Fibroblast of skin of left biceps (primary cell): Measurements from ENCODE around the gene KIFAP3.
A peak's percentile ranks its signal among the peaks of the same experiment; 100 is the strongest.

Experiments used
- DNase-seq, 2 experiments: peaks; one replicate each; pipeline ENCODE4 v3.0.0-alpha.2; 2013; ENCODE audit warnings: low read depth in 2 of 2

The KIFAP3 gene

DNA sequence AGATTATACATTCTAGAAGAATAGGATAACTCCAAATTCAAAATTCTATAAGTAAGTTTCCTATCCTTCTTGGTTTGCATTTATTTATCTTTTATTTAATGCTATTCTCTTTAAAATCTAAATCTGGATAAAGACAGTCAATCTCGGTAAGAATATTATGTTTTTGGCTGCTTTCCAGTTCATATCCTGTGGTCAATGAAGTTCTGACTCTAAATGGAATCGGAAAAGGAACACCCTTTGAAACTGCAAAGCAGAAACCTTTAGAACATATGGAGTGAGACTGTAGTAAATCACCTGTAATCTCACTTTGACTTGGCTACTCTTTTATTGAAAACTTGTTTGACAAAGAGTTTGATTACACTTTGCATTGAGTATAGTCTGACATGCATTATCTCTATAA is 85.2 kb downstream of the KIFAP3 start:
- no peak for DNase-seq

DNA sequence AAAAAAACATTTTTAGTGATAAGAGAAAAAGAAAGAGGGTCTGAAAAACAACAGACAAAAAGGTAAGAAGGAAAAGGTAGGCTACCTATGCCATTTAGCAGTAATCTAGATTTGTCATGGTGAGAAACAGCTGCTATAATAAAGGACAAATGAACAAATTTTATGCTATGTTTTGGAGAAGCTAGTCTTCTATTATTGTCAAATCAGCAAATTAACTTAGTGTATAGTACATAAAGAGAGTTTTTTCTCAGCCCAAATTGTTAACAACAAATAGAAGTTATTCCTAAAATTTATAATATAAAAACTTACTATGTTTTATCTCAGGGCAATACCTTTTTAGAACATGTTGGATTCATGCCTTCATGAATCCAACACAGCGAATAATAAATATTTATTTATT is 88.7 kb downstream of the KIFAP3 start:
- no peak for DNase-seq

DNA sequence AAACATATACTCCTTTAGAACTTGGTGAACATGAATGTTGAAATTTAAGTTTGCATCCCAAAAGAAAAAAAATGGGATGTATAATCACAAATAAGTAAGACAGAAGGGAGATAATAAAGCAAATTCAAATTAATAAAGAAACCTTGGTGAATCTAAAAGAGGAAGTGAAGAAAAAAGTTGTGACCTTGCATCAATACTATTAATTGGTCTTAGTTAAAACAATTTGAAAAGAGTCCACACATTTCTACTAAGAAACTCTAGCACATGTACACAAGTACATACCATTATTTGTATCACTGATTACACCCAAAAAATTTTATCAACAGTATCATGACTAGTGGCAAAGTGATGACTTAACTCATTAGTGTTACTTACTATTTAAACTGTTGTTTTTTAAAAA is 100.4 kb downstream of the KIFAP3 start:
- DNase-seq = no peak

DNA sequence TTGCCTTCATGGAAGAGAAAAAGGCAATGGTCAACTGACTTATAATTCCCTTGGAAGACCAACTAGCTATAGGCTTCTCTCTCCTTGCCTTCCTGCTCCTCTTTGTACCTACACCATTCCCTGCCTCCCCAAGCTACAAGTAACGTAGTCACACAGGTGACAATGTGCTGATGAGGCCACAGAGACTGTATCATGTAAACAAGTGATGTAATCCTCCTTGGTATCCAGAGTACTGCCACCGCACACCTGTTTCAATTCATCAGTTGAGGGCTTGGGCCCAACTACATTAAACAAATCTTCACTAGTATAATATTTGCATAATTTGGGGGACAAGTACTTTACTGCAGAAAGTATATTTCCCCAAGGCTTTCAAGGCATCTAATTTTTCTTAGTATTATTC is 104.4 kb downstream of the KIFAP3 start:
- DNase-seq = no peak

DNA sequence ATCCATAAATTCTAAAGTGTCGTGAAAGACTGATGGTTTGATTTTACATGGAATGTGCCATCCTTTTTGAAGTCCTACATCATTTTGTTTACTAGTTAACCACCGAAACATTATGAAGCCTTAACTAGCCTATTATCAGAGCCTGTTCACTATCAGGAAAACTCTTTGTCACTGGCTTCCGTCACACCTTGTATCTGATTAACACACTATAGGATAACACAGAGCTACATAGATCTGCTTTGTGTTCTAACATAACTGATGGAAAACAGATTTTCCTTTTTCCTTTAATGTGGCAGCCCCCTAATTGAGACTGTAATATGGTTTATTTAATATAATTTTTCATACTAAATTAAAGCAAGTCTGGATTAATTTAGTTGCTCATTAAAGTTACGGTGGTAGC is 106.3 kb downstream of the KIFAP3 start:
- no peak for DNase-seq

DNA sequence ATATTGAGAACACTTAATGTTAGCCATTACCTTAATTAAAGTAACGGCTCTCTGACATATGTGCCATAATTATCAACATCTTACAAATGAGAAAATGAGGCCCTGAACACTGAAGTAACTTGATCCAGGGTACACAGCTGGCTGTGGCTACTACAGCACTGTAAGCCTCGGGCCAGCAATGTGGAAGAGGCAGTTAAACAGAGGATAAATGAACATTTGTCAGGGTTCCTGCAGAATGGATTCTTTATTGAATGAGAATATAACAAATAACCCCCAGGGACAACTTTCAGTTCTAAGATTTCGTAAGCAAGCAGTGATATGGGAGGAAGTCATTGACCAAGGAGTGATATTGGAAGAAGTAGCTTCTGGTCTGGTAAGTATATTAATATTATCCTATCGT is 110.3 kb downstream of the KIFAP3 start:
- DNase-seq = no peak

DNA sequence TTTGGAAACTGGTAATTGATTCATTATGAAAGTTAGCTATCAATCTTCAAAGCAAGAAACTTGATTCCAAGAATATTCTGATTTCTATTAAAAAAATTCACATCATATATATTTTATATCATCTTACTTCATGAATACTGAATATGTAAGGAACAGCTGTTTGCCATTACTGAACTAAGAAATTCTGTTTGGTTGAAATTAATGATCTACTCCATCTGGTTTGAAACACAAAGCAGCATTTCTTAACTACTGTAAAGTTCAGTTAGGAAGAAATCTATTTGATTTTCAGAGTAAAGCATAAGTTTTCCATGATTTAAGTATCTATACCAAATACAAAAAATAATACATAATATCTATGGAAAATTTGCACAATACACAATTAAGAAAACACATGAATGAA is 114.8 kb downstream of the KIFAP3 start:
- DNase-seq = no peak

DNA sequence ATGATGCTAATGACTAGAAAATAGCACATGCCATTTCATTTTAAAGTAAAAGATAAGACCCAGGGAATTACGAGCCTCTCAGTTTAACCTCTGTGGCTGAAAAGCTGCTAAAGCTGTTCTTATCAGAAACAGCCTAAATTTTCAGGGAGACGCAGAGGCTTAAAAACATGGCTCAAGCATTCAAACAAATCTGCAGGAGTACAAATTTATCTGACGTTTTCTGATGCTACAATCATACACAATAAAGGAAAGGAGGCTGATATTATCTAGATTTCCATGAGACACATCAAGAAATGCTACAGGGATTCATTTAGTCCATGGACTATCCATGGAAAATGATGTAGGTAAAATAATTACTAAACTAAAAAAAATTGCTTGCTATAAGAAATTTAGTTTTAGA is 115.5 kb downstream of the KIFAP3 start:
- no peak for DNase-seq

DNA sequence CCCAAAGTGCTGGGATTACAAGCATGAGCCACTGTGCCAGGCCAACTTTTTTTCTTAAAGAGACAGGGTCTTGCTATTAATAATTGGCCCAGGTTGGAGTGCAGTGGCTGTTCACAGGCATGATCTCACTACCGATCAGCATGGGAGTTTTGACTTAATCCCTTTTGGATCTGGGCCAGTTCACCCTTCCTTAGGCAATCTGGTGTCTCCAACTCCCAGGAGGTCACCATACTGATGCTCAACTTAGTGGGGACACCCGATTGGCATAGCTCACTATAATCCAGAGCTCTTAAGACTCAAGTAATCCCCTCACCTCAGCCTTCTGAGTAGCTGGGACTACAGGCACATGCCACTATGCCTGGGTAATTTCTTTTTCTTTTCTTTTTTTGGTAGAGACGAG is 116.6 kb downstream of the KIFAP3 start:
- DNase-seq = no peak

DNA sequence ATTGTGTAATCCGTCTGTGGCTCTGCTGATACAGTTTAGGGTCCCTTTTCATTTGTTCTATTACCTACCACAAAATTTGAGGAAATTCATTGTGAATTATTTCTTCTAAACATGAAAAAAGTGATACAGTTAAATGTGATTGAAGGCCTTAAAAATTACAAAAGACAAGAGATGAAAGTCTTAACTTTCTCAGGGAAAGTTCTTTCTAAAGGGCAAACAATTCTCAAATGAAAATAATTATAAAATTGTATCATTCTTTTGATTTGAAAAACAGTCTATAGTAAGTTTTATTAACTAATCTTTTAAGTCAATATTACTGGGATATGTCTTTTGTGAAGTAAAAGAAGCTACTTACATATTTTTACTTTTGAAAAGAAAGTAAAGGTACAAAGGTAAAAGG is 123.4 kb downstream of the KIFAP3 start:
- no peak for DNase-seq

DNA sequence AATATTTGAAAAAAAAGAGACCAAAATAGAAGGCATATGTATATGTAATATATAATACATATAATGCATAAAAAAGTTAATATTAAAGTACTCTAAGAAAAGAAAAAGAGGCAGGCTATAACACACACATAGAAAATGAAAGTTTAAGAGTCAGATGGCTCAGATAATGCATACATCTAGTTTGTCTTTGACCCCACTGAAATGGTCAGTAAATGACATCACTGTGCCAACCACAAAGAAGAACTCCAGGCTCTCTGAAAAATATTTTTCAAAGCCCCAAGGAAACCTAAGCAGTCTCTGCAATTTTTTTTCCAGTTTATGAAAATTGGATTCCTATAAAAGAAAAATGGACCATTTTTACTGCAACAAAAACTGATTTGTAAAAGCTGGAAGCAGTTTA is 125.4 kb downstream of the KIFAP3 start:
- no peak for DNase-seq

DNA sequence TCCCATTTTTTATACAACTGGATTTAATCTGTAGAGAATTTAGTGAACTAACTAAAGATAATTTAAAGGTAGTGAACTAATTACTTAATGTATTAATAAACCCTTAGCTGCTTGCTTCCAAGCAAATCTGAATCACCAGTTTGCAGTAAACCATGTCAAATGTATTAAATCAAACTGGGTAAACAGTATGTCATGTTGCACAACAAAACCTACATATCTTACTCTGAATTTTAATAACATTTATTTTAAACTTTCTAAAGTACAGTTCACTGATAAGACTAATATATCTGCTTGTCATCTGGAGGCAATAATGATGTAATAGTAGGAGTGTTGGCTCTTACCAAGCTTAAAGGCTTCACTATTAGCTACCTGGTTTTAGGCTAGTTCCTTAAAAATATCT is 128.3 kb downstream of the KIFAP3 start:
- no peak for DNase-seq

DNA sequence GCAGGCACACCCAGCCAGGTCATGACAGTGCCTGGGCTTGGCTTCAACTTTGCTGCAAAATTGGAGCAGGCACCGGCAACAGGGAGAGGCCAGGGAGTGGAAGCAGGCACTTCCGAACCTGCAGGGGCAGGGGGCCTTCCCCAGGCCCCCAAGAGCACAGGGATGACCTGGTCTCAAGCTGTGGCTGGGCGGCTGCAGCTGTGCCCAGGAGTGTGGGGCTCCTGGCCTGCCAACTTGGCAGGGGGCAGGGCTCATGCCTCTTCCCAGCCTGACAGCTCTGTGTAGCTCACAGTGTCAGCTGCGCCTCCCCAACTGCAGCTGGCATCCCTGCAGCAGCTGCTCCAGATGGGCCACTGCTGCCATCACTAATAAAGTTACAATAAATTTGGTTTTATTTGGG is 129.3 kb downstream of the KIFAP3 start:
- DNase-seq = no peak

DNA sequence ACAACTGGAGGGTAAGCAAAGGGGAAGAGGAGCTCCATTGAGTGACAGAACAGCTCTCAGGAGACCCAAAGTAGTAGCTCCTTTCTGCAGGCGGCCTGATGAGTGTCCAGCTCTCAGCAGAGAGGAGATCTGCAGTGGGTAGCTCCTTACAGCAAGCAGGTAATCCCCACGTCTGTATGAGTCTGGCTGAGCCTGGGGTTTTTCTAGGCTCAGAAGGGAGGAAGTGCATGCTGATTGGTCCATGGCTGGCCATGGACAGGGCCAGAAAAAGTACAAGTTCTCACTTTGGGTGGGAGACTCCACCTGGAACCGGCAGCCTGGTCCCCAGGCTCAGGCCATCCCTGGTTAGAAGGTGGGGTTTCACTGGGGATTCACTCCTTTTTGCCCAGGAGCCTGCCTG is 129.9 kb downstream of the KIFAP3 start:
- no peak for DNase-seq

DNA sequence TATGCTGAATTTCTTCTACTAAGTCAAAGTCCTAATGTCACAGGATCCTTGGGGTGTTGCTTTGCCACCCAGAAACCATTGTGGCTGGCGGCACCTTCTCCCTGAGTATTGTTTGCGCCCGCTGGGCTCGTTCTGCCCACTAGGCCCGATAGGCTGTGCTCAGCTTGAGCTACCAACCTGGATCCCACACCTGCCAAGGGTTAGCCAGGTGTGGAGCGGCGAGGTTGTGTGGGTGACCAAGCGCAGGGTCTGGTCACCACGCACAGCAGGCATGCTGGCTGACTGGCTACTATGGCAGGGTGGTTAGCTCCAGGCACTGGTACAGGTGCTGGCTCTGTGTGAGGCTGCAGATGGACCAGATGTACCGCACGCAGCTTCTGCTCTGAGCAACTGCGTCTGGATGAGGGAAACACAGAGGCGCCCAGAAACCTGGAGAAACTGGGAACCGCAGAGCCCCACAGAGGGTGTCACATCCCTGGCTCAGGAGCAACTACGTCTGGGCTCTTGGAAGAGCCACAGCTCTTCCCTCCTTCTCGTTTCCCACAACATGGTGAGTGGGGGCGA is 130.4 kb downstream of the KIFAP3 start:
- no peak for DNase-seq

DNA sequence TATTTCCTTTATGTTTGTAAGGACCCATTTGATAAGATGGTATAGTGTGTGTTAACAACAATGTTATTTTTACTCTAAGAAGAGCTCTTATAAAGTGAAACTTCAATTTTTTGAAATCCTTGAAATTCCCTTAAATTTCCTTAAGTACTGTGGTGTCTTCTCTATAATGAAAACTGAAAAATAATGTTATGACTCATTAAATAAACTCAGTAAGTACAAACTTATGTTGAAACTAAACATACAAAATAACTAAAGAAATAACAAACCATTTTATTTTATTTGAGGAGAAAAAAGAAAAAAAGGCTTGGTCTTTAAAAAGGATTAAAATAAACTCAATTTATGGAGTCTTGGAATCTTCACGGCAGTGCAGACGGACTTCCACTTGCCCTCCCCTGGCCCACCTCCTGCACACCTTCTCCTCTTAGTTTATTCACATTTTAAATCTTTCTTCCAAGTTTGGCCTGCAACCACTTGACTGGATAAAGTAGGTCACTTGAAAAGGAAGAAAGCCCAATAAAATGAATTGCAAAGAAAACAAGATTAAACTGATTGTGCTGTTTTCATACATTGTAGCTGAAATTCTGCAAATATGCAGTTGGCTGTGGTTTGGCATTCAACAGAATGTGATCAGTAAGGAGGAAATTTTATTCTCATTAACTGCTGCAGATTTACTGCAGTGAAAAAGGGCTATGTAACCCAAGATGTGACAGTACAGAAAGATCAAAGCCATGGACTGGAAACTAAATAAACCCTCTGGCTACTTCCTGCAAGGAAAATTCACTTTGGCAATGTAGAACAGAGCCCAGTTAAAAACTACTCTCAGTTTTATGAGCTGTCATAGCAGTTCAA is 132.3 kb downstream of the KIFAP3 start:
- no peak for DNase-seq

DNA sequence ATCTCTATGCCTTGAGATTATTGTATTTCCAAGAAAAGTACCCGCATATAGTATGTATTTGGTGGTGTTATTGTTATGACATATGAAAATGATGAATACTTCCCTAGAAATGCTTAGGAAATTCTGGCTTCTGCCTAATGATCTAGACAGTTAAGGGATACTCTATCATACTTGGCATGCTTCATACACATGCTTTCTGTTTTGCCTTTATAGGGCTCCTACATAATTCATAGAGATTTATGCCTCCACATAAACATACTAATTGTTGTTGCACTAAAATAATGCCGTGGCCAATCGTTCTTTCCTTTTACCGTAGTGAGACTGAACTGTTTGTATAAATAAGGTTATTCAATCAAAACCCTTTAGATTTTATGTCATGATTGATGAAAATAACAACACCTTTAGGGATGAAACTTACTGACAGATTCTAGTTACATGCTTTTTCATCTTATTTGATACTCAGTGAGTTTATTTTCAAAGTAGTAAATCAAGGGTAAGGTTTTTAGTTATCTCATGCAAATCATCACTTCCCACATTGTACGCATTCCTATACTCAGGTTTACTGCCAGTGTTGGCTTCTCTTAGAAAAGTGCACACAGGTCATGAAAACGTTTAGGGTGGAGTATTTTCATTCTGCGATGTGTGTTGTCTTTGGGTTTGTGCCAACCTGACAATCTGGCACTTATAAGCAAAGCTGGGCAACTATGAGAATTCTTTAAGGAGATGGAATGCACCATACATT is 140.3 kb downstream of the KIFAP3 start:
- peak; percentile 38 to 44 for DNase-seq

DNA sequence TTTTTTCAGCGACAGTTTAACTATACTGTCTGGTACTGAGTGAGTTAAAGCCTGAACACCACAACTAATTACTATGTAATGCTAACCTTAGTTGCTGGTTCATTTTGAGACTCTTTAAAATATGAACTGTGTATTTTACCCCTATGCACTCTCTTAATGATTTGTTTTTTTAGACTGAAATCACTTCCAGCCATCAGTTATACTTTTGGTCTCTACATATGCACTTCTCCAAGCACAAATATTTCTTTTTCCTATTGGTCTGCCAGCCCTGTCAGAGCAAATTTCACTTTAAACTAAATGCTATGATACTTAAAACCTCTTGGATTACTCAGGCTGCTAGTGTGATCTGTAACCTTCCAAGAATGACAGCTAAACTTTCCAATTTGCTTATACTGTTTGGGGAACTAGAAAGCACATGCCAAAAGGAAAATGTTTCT is 142.7 kb downstream of the KIFAP3 start:
- no peak for DNase-seq

DNA sequence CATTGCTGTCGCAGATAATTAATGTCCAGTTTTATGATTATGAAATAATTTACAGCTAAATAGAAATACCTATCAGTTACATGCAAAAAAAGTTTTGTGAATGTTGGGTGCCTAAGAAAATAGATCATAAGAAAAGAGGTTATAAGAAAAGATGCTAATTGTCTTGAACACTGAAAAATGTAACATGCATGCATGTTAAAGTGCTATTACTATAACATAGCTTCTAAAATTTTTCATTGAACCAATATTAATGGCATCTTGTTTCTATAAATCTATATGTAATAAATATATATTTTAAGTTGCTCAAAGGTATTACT is 145.3 kb downstream of the KIFAP3 start:
- DNase-seq = no peak

DNA sequence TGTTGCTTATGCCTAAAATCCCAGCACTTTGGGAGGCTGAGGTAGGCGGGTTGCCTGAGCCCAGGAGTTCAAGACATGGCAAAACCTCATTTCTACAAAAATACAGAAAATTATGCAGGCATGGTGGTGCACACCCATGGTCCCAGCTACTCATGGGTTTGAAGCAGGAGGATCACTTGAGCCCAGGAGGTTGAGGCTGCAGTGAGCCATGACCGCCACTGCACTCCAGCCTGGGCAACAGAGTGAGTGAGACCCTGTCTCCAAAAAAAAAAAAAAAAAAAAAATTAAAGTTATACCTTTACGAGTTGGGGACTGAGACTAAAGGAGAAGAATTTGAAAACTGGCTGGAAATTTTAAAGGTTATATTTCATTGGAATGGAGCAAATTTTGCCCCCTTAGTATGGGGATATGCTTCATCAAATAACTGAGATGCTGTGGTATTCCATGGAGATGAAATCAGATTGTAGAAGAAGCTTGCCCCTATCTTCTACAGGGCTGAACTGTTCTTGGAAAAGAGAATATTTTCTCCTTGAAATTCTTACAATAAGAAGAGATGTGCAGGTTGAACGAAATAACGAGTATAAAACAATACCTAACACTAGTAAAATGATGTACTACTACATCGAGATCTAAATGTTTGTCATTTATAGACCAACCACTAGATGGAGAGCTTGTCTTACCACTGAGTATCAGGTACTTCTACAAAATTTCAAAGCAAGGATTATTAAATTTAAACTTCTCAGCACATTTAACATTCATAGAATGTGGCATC is 145.9 kb downstream of the KIFAP3 start:
- no peak for DNase-seq

DNA sequence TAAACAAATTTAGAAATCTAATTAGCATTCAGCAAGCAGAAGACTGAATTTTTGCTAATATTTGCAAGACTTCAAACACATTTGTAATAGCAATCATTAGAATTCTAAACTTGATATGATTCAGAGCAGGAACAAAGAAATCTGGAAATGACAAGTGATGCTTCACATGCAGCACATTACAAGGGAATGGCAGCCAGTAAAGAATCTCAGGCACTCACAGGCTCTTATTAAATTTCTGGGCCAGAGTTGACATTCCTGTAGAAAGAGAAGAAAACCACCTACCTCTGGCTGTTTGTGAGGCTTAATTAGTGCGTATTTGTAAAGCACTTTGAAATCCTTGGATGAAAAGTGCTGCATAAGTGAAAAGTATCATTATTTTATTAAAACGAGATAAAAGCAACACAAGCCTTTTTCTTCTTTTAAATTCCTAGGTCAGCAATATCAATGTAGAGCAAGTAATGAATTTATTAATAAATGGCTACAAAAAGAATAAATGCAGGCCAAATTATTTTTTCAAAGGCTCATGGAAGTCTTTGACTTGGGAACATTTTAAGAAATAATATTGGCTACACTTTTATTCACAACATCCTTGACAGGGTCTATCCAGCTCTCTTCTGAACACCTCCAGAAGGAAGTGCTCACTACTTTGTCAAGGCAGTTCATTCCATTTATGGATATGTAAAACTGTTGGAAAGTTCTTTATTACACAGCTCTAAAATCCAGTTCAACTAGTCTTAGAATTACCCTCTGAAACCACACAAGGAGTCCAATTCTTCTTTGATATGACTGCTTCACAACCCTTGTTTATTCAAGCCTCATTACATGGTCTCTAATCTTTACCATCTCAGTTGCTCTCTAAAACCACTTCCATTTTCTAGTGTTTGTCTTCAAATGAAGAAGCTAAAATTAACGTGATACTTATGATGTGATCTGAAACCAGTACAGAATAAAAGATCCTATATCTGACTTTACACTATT is 148.7 kb downstream of the KIFAP3 start:
- DNase-seq = no peak
